Myocyte (in vitro differentiated cells): ENCODE results near the gene SLC44A5. TPM values are rescaled to one million over a fixed set of nuclear protein-coding genes. Genes with fewer than 3 reads are reported as not detected.
"Not testable (repeated sequence)": the region's sequence is repeated elsewhere in the genome, so short reads cannot be mapped to it uniquely, and the experiment has no call there.

Experiments used
- DNase-seq: peaks from one replicate; pipeline ENCODE4 v3.0.0-alpha.2; 2012; ENCODE audit warnings: low read depth
- polyA plus RNA-seq: library from polyadenylated mRNA; unstranded; fragments of >200 nt; gene quantifications from one replicate; pipeline ENCODE4 v1.2.1, GENCODE V29; 2012; ENCODE audit warnings: missing spikeins
- total RNA-seq: library from RNA; depleted of rRNA; stranded (reverse); fragments of >200 nt; gene quantifications from 2 replicates; pipeline ENCODE4 v1.2.3, GENCODE V29; 2014

The SLC44A5 gene
- 0.10 TPM in 1 of 2 replicates, not detected in the other for total RNA-seq
- polyA plus RNA-seq: 0.03 TPM

GRCh38 chr1:75611014-75611413 lies at the start of gene SLC44A5:
SLC44A5 (minus strand) TSS chr1:75611114; CDS start chr1:75541447, 69,667 bp downstream.
- no peak for DNase-seq

DNA sequence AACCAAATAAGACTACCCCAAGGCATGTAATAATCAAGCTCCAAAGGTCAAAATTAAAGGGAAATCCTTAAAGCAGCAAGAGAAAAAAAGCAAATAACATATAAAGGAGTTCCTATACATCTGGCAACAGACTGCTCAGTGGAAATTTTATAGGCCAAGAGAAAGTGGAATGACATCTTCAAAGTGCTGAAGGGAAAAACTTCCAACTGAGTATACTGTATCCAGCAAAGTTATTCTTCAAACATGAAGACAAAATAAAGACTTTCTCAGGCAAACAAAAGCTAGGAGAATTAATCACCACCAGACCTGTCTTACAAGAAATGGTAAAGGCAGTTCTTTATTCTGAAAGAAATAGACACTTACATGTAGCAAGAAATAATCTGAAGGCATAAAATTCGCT lies 45.0 kb upstream of the SLC44A5 start:
- no peak for DNase-seq

DNA sequence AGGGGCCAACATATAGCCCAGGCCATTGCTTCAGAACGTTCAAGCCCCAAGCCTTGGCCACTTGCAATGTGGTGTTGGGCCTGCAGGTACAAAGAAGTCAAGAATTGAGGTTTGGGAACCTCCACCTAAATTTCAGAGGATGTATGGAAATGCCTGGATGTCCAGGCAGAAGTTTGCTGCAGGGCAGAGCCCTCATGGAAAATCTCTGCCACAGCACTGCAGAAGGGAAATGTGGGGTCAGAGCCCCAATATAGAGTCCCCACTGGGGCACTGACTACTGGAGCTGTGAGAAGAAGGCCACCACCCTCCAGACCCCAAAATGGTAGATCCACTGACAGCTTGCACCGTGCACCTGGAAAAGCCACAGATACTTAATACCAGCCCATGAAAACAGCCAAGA lies 36.3 kb upstream of the SLC44A5 start:
- not testable (repeated sequence) for DNase-seq

- DNase-seq: not testable (repeated sequence)
Measured at GRCh38 chr1:75645153-75645552, 34.2 kb upstream of the SLC44A5 start.

DNA sequence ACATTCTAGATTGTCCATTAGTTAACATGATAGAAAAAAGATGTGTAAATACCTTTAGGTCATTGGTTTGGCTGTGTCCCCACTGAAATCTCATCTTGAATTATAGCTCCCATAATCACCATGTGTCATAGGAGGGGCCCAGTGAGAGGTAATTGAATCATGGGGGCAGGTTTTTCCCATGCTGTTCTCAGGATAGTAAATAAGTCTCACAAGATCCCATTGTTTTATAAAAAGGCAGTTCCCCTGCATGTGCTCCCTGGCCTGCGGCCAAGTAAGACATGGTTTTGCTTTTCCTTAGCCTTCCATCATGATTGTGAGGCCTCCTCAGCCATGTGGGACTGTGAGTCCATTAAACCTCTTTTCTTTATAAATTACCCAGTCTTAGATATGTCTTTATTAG lies 32.5 kb upstream of the SLC44A5 start:
- DNase-seq: peak; percentile 3

GRCh38 chr1:75641325-75641724 lies 30.4 kb upstream of the SLC44A5 start:
- no peak for DNase-seq

- DNase-seq: no peak
Measured at GRCh38 chr1:75640137-75640536, 29.2 kb upstream of the SLC44A5 start.

DNA sequence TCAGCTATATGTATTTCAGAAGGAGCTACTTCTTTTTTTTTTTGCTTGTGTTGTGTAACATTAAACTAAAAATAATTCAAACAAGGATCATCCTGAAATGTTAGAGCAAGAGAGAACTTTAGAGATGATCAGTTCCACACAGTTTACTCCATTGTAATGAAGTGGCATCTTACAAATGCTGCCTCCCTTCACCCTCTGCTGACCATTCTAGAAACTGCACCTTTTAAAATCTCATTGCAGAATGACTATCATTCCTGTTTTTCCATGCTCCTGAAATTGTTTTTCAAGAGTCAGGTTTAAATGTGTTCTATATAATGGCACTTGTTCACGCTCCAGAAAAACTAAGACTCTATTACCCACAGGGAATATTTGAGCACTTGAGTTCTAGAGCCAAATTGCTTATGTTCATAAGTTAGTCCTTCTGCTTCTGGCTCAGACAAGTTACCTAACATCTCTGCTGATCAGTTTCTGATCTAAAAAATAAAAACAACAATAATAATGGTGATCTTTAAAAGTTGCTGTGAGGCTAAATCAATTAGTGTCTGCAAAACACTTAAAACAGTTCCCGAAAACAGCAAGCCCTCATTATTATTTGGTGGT lies 21.5 kb upstream of the SLC44A5 start:
- peak; percentile 33 for DNase-seq

DNA sequence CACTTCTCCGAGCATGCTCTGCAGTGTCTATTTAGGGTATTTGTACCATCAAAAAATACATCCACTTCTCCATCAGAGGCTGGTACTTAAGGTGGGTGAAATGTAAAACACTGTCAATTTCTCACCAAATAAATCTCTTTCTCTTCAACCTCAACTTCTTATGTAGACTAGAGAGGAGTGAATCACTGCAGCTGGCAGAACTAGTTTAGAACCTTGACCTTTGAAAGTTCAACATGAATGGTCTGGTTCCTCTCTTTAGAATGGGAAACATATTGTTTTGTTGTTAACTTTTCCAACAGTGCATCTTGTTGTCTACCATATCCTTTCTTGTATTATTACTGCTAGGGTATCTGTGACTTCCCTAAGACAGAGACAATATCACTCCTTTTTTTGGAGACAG lies 20.1 kb upstream of the SLC44A5 start:
- no peak for DNase-seq

GRCh38 chr1:75630004-75630594 lies 19.2 kb upstream of the SLC44A5 start:
- DNase-seq: no peak

DNA sequence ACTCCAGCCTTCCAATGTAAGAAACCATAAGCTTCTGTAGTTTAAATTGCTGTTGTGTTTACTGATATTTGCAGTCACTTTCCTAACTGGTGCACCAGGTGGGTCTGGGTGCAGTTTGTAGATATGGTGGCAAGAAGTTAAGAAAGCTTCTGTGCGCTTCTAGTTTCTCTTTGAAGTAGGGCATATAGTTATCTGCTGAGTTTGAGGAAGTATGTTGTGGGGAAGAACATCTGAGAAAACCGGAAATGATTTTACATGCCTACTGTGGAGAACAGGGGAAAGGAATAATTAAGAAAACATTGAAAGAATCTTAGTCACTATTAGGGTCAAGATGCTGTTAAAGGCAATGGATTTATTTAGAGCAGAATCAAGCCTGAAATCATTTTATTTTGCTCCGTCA lies 14.9 kb upstream of the SLC44A5 start:
- DNase-seq: no peak

- DNase-seq: no peak
Measured at GRCh38 chr1:75618382-75618781, 7.5 kb upstream of the SLC44A5 start.

GRCh38 chr1:75616436-75617433 lies 5.8 kb upstream of the SLC44A5 start:
- DNase-seq: peak; percentile 26

GRCh38 chr1:75615613-75616435 lies 4.9 kb upstream of the SLC44A5 start:
- DNase-seq: no peak

DNA sequence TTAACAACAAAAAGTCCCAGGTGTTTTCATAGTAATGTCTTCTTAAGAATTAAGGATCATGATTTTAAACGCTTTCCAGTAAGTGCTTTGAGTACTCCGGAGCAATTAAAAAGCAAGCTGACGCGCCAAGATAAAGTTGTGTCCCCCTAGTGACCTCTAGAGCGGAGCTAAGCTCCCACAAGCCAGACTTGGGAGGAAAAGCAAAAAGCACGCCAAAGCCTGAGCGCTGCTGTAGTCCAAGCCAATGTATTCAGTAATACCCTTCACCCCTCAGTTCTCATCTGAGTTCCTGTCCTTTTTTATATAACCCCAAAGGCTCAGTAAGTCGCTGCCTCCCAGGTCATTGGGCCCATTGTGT lies 3.5 kb upstream of the SLC44A5 start:
- no peak for DNase-seq

GRCh38 chr1:75613916-75614315 lies 3.0 kb upstream of the SLC44A5 start:
- no peak for DNase-seq

- DNase-seq: no peak
Measured at GRCh38 chr1:75612976-75613375, 2.1 kb upstream of the SLC44A5 start.

DNA sequence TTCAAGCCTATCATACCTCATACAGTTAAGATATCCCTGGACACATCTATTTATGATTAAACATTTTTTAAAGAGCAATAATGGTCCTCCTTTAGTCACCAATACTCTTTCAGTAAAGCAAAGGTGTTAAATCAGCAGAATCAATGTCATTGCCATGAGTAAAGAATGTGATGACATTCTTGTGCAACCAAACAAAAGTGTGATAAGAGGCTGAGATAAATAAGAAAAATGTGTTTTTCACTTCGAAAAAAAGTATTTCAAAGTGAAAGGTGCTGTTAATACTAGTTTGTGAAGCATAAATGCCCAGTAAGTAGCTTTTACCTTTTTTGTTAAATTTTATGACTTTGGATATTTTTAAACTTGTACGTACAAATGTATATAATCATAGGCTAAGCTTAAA lies 8.4 kb downstream of the SLC44A5 start:
- DNase-seq: no peak

GRCh38 chr1:75600781-75601180 lies 10.1 kb downstream of the SLC44A5 start:
- DNase-seq: no peak

DNA sequence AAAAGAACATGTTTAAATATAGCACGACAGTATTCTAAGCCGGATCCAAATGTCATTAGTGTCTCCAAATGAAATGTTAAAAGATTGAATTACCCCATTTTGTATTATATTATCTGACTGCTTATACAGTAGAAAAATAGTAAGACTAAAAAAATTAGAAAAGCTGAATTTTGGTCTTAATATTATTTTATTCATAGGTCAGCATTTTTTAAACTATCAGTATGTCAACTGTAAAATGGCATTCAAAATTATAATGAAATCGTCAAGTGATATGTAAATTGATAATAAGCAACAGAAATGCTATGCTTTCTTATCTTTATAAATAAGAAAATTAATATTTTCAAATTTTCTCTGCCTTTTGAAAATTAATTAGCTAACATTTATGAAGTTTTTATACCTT lies 16.6 kb downstream of the SLC44A5 start:
- DNase-seq: no peak

DNA sequence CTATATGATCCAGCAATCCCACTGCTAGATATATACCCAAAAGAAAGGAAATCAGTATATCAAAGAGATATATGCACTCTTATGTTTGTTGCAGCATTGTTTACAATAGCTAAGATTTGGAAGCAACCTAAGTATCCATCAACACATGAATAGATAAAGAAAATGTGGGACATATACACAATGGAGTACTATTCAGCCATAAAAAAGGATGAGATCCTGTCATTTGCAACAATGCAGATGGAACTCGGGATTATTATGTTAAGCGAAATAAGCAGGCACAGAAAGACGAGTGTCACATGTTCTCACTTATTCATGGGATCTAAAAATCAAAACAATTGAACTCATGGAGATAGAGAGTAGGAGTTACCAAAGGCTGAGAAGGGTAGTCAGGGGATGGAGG lies 17.5 kb downstream of the SLC44A5 start:
- DNase-seq: not testable (repeated sequence)
